NK-92 treated with Interleukin-12 subunit alpha and Interleukin-12 subunit beta, amount 100 ng/mL, for 24 hours (cell line): ENCODE results near the gene BTG3.

Experiments used
- DNase-seq: peaks from one replicate; lab custom pipeline; 2025; lab: John Stamatoyannopoulos, UW

BTG3 gene, protein sequence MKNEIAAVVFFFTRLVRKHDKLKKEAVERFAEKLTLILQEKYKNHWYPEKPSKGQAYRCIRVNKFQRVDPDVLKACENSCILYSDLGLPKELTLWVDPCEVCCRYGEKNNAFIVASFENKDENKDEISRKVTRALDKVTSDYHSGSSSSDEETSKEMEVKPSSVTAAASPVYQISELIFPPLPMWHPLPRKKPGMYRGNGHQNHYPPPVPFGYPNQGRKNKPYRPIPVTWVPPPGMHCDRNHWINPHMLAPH

DNA sequence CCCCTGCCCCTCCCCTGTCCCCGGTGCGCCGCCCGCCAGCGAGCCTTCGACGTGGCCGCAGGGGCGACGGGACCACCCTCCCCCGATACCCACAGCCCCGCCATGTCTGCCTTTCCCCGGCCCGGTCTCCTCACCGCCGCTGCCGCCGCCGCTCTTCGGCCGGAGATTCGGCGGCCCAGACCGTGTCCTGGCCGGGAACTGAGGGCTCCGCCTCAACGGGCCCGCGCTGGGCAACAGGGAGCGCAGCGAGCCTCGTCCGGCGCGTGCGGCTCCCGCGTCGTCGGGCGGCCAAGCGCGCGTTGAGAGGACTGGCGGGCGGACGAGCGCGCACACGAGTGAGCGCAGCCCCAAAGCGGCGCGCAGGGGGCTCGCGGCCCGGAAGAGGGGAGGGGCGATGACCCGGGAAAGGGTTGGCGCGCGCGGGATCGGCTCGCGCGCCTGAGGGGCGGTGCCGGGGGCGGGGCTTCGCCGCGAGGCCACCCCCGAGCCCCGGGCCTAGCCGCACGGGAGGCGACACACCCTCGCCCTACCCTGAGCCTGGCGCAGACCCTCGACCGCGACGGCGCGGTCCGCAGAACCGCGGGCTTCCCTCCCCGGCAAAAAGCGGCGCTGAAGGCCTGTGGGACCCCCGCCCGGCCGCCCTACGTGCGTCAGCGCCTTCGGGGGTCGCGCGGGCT, at the start of gene BTG3:
Gene BTG3 (minus strand): TSS at position 337 of the 677 bp plus-strand sequence. CDS start 3,757 bp downstream, outside the sequence.
- DNase-seq = peak; percentile 61

GRCh38 chr21:17660862-17661261, 48.2 kb upstream of the BTG3 start:
- DNase-seq = no peak

DNA sequence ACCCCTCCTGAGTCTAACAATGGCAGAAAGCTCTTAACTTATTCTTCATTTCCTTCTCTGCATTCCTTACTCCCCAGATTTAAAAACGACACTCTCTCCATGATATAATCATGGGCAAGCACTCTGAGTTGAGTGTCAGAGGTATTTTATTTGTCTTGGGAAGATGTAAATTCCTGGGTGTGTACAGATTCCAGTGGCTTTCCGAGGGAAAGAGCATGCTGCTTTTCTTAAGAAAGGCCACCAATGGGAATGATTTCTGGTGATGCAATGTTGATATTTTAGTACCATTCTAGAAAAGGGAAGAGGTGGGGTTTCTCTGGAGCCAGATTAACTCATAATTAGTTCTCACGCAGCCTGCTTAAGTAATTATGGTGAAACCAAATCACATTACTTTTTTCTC, 47.8 kb upstream of the BTG3 start:
- DNase-seq = no peak

GRCh38 chr21:17658931-17659330, 46.2 kb upstream of the BTG3 start:
- DNase-seq = no peak

GRCh38 chr21:17651526-17651925, 38.8 kb upstream of the BTG3 start:
- DNase-seq = no peak

GRCh38 chr21:17650292-17650691, 37.6 kb upstream of the BTG3 start:
- no peak for DNase-seq

- no peak for DNase-seq
These were observed 34.1 kb upstream of the BTG3 start for GRCh38 chr21:17646790-17647189.

GRCh38 chr21:17644186-17644585, 31.5 kb upstream of the BTG3 start:
- DNase-seq = no peak

DNA sequence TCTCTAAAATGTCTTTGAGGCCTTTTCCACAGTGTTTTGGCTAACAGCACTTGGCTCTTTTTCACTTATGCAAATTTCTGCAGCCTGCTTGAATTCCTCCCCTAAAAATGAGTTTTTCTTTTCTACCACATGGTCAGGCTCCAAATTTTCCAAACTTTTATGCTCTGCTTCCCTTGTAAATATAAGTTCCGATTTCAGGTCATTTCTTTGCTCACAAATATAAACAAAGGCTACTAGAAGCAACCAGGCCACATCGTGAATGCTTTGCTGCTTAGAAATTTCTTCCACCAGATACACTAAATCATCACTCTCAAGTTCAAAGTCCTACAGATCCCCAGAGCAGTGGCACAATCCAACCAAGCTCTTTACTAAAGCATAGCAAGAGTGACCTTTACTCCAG, 28.1 kb upstream of the BTG3 start:
- no peak for DNase-seq

- DNase-seq = no peak
These were observed 24.0 kb upstream of the BTG3 start for GRCh38 chr21:17636711-17637110.

- DNase-seq = no peak
These were observed 18.5 kb upstream of the BTG3 start for GRCh38 chr21:17631195-17631594.

GRCh38 chr21:17622018-17622417, 9.3 kb upstream of the BTG3 start:
- no peak for DNase-seq

DNA sequence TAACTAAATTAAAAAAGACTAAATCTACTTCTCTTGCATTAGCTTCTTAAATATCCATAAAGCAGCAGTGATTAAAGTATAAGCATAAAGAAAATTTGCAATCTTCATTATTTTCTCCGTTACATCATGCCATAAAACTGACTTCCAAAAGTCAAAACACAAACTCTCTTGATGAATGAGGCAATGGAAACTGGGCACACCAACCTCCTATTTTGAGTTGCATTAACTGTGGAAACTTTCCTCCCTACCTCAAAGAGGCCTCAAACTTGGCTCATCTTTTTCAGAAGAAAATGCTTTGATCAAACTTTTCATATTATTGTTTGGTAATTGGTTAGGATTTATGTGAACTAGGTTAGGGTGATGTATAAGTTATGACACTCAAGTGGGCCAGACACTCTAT, 4.1 kb upstream of the BTG3 start:
- no peak for DNase-seq

- DNase-seq = no peak
These were observed 558 bp upstream of the BTG3 start for GRCh38 chr21:17613242-17613676.

DNA sequence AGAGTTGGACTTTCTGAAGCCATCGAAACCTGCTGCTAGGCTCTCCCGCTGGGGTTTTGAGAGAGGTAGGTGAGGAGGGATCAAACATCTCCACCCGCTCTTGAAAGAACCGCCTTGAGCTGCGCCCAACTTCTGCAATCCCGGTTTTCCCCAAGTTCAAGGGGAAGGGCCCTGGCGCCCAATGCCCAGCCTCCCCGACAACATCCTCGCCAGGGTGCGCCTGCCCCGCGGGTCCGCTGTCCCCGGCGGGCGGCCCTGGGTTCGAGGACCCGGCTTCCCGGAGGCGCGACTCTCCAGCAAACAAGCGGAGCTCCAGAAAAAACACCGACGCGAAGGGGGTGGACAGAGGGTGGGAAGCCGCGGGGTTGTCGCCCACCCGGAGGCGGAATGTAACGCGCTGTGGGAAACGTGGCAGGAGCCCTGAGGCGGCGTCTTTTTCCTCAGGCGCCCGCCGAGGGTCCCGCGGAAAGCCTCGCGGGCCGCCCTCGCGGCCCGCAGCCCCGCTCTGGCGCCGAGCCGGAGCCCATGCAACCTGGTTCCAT, 607 bp downstream of the BTG3 start:
- DNase-seq = peak; percentile 18

DNA sequence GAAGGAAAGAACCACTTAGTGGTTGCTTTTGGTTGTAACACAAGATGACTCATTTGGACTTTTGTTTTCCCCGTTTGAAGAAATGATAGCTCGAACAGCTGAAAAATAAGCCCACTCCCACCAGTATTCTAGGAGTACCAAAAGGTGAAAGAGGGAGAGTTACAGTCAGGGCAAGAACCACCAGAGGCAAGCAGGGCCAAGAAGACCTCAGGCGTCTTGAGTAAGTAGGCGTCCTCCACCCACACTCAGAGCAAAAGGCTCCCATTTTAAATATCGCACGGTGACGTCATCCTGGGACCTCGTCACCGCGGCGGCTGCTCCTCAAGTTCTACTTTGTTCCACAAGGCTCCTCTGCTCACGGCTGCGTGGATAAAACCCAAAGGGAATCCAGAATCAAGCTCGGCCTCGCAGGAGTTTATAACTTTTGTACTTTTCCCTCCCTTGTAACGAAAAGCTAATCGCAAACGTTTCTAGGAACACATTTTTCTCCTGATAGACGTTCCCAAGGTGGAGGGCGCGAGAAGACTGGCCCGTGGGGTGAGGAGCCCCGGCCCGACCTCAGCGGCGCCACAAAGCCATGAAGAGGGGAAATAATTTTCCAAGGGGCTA, 1.2 kb downstream of the BTG3 start:
- peak; percentile 63 for DNase-seq

DNA sequence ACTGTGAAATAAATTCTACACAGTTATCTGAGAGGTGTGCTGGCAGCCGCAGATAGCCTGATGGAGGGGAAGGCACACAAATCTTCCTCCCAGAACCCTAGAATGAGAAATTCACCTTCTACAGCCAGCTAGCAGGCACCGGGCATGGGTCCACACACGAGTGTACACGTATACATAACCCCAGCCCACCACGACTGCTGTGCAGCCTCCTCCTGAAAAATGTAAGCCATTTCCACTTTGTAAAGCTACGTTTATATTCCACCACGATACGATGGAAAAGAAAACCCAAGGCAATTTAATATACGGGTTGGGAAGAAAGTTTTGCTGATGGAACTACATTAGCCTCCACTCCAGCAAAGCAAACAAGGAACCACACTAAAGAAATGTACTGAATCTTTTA, 1.8 kb downstream of the BTG3 start:
- no peak for DNase-seq

DNA sequence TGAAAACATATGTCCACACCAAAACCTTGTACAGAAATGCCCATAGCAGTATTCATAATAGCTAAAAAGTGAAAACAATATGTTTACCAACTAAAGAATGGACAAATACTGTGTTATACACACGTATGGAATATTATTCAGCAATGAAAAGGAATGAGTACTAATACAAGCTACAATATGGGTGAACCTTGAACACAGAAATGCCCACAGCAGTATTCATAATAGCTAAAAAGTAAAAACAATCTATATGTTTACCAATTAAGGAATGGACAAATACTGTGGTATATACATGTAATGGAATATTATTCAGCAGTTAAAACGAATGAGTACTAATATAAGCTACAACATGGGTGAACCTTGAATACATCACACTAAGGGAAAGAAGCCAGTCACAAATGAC, 3.0 kb downstream of the BTG3 start:
- no peak for DNase-seq

DNA sequence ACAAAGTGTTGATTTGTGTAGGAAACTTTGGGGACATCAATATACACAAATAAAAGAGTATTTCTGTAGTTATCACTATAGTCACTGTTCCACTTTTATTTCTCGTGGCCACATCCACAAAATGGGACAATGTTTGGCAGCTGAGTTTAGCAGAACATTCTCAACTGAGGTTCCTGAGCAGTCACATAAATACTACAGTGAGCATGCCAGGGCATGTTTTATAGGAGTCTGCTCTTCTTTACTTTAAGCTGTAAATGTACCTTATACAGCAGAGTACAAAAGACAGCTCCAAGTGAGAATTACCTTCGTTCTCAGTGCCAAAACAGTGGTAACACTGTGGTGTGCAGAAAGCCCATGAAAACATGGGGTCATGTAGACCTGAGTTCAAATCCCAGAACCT, 5.0 kb downstream of the BTG3 start:
- DNase-seq = no peak

DNA sequence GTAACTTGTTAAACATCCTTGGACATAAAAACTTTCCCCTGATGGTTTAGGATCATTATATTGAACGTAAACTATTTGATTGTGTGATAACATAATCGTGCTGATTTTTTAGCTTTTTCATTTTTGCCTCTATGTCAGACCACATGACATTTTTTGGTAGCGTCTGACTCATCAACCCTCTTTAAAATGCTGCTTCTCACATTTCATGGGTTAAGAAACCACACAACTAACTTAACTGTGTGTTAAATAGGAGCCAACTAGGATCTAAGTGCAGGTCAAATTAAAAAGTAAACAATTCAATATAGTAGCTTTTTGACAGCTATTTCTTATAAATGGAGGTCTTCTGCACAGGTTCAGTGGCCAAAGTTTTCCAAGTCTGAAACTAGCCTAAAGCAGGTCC, 9.8 kb downstream of the BTG3 start:
- no peak for DNase-seq

GRCh38 chr21:17598437-17598836, 14.3 kb downstream of the BTG3 start:
- DNase-seq = no peak

DNA sequence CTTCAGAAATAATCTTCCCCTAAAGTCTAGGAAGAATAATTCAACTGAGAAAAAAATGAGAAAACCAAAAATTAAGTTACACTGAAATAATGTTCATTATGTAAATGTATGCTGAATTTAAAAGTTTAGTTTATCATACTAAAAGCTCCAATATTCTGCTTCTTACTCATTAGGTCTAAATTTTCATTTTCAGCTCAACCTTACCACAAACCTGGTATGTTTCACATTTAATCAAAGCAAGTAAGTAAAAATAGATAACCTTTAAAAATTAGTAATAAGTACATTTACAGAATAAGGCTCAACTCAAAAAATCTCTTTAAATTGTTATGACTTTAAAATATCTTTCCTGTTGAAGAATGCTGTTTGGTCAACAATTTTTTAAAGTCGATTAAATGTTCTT, 15.0 kb downstream of the BTG3 start:
- no peak for DNase-seq

DNA sequence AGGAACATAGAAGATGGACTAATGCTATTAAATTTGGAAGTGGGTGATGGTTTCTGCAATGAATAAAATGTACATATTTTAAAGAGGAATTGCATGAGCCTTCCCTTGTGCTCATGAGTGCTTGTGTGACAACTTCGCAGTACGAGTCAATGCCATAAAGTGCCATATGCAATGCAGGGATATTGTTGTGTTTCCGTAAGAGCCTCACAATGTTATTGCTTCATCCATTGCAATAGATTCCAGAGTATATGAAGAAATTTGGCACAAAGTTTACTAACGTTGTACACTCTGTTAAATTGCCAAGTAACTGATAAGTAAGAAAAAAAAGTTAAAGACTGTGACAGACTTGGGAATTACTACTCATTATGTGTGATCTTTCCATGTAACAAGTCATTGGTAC, 22.3 kb downstream of the BTG3 start:
- no peak for DNase-seq
